Measurements from ENCODE around the gene DYNC1H1. TPM values are rescaled to one million over a fixed set of nuclear protein-coding genes. Genes with fewer than 3 reads are reported as not detected.

DYNC1H1 gene
- total RNA-seq, 2 experiments from 2014 or later, result 271 to 274 TPM

DNA sequence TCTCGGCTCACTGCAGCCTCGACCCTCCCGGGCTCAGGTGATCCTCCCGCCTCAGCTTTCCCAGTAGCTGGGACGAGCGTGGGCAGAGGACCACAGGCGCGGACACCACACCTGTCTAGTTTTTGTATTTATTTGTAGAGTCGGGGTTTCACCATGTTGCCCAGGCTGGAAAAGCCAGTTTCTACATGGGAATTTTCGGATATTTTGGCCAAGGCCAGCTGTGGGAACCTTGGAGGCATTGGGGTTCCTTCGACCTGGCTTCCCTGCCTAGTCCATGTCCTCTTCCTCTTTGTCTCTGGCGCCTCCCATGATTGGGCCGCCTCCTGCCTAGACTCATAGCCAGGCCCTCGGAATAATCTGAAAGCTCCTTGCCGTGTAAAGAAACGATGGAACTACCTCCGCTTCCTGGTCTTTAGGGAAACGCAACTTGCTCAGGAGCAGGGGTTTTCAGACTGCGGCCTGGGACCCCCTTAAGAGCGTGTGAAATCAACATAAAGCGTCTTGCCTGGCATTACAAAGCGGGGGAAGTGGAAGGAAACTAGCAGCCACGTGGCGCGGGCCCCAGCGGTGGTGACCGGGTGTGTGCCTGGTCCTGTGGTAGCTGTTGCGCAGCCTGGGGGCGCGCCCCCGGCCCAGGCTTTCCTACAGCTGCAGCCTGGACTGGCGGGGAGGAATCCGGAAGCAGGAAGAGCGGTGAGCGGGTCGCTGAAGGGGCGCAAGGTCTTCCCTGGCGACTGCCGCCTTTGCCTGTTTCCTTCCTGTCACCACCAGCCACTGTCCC lies 123.8 kb downstream of the DYNC1H1 start:
- ATAC-seq (peak; percentile 7), DNase-seq (peak; percentile 68)
- POLR2A ChIA-PET, result interaction anchor here (0.6 to 1.4 kb wide), 5 partner anchors 51 to 231 kb away, joined by 3 to 8 read pairs (median 3); partner anchors contain the start of gene WDR20
- Mint-ChIP-seq H3K4me3 (peak overlapping the region; percentile 94), H3K27me3 (ENCODE audit: low read depth) (no peaks in the 10 kb centered on the region), H3K27ac (peak overlapping the region; percentile 95), H3K4me1 (ENCODE audit: low read depth) (peaks cover 49% of the 10 kb centered on the region), H3K36me3 (ENCODE audit: low read depth) (peaks cover 34% of the 10 kb centered on the region), H3K9me3 (ENCODE audit: insufficient read depth) (no peaks in the 10 kb centered on the region)
- CTCF ChIA-PET, result interaction anchor here (0.6 to 2.4 kb wide), 6 partner anchors 8 to 226 kb away, joined by 3 to 9 read pairs (median 7); no protein-coding TSS in a partner anchor

DNA sequence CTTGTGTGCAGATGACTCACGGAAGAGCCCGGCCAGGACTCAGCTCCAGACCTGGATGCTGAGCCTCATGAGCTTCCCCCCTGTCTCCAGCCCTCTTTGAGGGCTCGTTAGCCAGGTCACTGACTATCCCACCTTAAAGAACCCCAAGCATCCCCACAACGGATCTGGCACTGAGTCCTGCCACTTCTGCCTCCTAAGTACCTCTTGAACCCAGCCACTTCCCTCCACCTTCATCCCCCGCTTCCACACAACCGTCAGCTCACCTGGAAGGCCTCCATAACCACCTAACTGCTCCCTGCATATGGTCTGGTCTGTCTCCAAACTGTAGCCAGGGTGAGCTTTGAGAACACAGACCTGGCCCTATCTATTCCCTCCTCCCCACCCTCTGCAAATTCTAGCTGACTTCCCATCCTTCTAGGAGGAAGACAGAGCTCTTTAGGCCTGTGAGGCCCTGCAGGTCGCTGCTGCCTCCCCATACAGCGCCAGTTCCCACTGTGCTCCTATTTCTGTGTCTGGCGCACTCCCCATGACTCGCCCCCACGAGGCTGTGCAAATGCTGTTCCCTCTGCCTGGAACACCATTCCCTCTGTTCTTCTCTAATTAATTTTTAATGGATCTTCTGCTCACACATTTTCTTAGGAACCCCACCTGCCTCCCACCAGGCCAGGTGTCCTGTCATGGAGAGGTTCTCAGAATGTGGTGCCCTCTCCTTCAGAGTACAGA lies 125.4 kb downstream of the DYNC1H1 start:
- ChIA-PET CTCF (interaction anchor here (1.9 to 2.4 kb wide), 2 partner anchors 9 to 225 kb away, joined by 7 read pairs; no protein-coding TSS in a partner anchor), POLR2A (interaction anchor here (0.9 kb wide), 1 partner anchor 13 kb away, joined by 3 read pairs; no protein-coding TSS in a partner anchor)
- H3K36me3 Mint-ChIP-seq (ENCODE audit: low read depth), result peaks cover 18% of the 10 kb centered on the region
- H3K27me3 Mint-ChIP-seq (ENCODE audit: low read depth), result no peaks in the 10 kb centered on the region
- ATAC-seq (no peak), DNase-seq (no peak)
- peak overlapping the region; percentile 55 for H3K4me3 Mint-ChIP-seq
- H3K9me3 Mint-ChIP-seq (ENCODE audit: insufficient read depth), result no peaks in the 10 kb centered on the region
- peaks cover 33% of the 10 kb centered on the region for H3K4me1 Mint-ChIP-seq (ENCODE audit: low read depth)
- H3K27ac Mint-ChIP-seq, result peak overlapping the region; percentile 71

DNA sequence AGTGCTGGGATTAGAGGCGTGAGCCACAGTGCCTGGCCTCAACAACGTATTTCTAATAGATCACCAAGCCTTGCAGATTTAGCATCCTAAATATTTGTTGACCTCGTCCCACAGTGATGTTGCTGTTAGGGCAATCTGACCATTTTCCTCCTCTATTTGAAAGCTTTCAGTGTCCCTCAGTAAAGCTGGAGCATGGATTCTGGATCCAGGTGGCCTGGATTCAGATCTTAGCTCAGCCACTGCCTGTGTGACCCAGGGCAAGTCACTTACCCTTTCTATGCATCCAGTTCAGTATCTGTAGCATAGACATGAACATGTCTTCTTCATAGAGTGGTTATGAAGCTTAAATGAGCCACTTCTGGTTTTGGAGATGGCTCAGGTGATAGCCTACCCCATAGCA lies 126.3 kb downstream of the DYNC1H1 start:
- Mint-ChIP-seq H3K27ac (no peak overlapping the region), H3K36me3 (ENCODE audit: low read depth) (peaks cover 9% of the 10 kb centered on the region), H3K9me3 (ENCODE audit: insufficient read depth) (no peaks in the 10 kb centered on the region), H3K4me1 (ENCODE audit: low read depth) (peaks cover 29% of the 10 kb centered on the region), H3K27me3 (ENCODE audit: low read depth) (no peaks in the 10 kb centered on the region), H3K4me3 (no peak overlapping the region)
- CTCF ChIA-PET, result interaction anchor here (0.9 kb wide), 1 partner anchor 130 kb away, joined by 3 read pairs; no protein-coding TSS in a partner anchor
- ATAC-seq (no peak), DNase-seq (no peak)
- POLR2A ChIA-PET, result interaction anchor here (0.6 kb wide), 1 partner anchor 234 kb away, joined by 3 read pairs; no protein-coding TSS in a partner anchor

DNA sequence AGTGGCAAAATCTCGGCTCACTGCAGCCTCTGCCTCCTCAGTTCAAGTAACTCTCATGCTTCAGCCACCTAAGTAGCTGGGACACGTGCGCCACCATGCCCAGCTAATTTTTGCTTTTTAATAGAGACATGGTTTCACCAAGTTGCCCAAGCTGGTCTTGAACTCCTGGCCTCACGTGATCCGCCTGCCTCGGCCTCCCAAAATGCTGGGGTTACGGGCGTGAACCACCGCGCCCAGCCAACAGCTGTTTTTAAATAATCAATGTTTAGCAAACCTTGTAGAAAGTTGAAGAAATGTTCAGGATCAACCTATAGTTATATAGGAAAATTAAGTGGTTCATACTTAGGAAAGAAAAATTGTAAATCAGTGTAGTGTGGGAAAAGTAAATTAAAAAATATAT lies 128.4 kb downstream of the DYNC1H1 start:
- Mint-ChIP-seq H3K36me3 (ENCODE audit: low read depth) (peaks cover 3% of the 10 kb centered on the region), H3K9me3 (ENCODE audit: insufficient read depth) (no peaks in the 10 kb centered on the region), H3K27ac (no peak overlapping the region), H3K27me3 (ENCODE audit: low read depth) (no peaks in the 10 kb centered on the region), H3K4me3 (no peak overlapping the region), H3K4me1 (ENCODE audit: low read depth) (peaks cover 32% of the 10 kb centered on the region)
- ChIA-PET CTCF (no interaction called here), POLR2A (no interaction called here)
- no peak for ATAC-seq
- DNase-seq, result no peak

DNA sequence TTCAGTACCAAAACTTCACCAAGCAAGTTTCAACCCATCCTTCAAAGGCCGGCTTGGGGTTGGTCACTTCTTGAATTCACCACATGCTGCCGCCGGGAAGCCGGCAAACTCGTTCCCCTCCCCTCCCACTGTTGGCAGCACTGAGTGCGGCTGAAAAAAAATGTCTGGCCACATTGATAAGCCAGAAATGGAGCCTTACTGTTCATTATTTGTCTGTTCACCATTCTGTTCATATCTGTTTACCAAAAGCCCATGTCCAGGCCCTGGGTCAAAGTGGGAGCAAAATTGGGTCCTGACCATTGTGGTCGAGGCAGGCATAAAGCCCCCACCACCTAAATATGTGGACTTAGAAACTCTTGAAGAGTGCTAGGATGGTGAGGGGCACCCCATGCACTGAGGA lies 129.7 kb downstream of the DYNC1H1 start:
- Mint-ChIP-seq H3K36me3 (ENCODE audit: low read depth) (peaks cover 3% of the 10 kb centered on the region), H3K4me3 (no peak overlapping the region), H3K9me3 (ENCODE audit: insufficient read depth) (no peaks in the 10 kb centered on the region), H3K27me3 (ENCODE audit: low read depth) (no peaks in the 10 kb centered on the region), H3K27ac (no peak overlapping the region), H3K4me1 (ENCODE audit: low read depth) (peaks cover 22% of the 10 kb centered on the region)
- ChIA-PET CTCF (no interaction called here), POLR2A (no interaction called here)
- ATAC-seq, result no peak
- DNase-seq, result no peak

DNA sequence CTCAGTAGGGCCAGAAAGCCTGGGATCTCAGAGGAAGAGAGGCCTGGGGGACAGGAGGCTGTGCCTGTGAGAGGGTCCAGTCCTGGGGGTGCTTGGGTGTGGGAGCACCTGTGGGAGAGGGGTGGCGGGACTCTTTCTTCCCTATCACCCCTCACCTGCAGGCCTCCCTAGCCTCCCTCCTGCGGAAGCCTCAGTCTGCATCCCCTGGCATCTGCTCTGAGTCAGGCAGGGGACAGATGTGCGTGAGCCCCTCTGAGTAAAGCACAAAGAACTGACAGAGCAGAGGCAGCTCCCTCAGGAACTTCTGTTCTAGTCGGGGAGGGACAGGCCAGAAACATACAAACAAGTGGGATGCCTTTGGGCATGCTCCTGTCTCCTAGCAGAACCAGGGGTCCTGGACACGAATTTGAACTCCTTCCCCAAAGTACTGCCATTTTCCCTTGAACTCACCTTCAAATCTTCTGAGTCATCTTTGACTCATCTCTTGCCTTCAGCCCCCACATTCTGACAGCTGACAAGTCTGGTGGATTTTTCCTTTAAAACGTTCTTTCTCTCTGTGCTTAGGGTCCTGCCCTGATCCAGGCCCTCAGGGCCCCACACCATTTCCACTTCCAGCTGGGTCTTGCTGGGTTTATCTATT lies 131.0 kb downstream of the DYNC1H1 start:
- ATAC-seq (no peak), DNase-seq (no peak)
- ChIA-PET POLR2A (interaction anchor here (1.0 kb wide), 1 partner anchor 75 kb away, joined by 4 read pairs; no protein-coding TSS in a partner anchor), CTCF (interaction anchor here (0.9 to 3.4 kb wide), 25 partner anchors 7 to 373 kb away, joined by 3 to 33 read pairs (median 5); partner anchors contain the start of gene MOK)
- no peaks in the 10 kb centered on the region for H3K27me3 Mint-ChIP-seq (ENCODE audit: low read depth)
- H3K9me3 Mint-ChIP-seq (ENCODE audit: insufficient read depth), result no peaks in the 10 kb centered on the region
- H3K4me1 Mint-ChIP-seq (ENCODE audit: low read depth), result peaks cover 9% of the 10 kb centered on the region
- H3K4me3 Mint-ChIP-seq, result no peak overlapping the region
- no peaks in the 10 kb centered on the region for H3K36me3 Mint-ChIP-seq (ENCODE audit: low read depth)
- no peak overlapping the region for H3K27ac Mint-ChIP-seq

DNA sequence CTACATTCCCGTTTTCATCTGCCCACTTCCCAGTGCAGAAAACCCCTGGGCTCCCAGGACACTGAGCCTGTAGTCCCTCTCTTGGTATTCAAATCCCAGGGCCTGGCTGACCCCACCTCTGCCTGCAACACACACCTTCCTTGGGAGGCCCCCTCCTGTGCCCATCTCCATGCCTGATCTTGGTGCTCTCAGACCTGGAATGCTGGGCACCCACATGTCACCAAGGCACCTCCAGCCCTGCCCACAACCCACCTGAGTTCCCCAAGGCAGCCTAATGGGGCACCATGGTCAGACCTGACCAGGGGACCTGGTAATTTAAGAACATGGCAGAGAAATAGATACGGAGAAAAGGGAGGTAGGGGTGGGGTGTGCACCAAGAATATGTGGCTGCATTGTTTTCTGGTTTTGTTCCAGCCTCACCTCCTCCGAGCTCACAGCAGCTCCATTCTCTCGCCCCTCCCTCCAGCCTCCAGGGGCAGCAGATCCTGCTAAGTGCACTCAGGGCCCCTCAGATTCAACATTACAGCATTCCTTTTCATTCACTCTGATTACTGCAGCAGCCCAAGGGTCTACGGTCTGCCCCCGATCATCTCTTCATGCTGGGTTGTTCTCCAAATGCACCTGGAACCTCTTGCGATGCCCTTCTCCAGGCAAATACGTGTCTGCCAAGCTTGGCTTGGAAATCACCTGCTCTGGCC lies 131.6 kb downstream of the DYNC1H1 start:
- DNase-seq, result no peak

DNA sequence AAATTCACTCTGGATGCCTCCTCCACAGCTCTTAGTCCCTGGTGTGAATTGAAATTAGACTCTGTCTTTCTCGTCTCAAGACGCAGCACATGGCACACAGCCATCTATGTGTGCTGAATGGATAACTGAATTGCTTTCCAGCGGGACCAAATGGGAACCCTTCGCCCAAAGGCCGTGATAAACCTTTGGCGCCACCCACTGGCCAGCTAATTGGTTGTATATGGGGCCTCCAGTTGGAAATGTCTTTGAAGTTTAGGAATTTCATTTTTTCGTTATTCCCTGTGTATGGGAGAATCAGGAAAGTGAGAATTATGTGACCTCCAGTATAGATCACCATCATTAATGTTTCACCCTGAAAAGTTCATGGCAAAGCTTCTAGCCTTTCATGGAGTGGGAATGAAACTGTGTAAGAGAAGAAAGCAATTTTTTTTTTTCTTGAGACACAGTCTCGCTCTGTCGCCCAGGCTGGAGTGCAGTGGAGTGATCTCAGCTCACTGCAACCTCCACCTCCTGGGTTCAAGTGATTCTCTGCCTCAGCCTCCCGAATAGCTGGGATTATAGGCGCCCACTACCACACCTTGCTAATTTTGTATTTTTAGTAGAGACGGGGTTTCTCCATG lies 132.3 kb downstream of the DYNC1H1 start:
- Mint-ChIP-seq H3K4me3 (no peak overlapping the region), H3K27ac (no peak overlapping the region), H3K9me3 (ENCODE audit: insufficient read depth) (no peaks in the 10 kb centered on the region), H3K36me3 (ENCODE audit: low read depth) (no peaks in the 10 kb centered on the region), H3K27me3 (ENCODE audit: low read depth) (no peaks in the 10 kb centered on the region), H3K4me1 (ENCODE audit: low read depth) (peaks cover 9% of the 10 kb centered on the region)
- ChIA-PET POLR2A (interaction anchor here (1.0 to 1.1 kb wide), 3 partner anchors 11 to 133 kb away, joined by 3 to 4 read pairs (median 3); partner anchors contain the start of gene DYNC1H1), CTCF (interaction anchor here (0.6 to 3.4 kb wide), 46 partner anchors 9 to 390 kb away, joined by 3 to 33 read pairs (median 4); partner anchors contain the start of gene MOK)
- ATAC-seq (peak; percentile 82), DNase-seq (peak; percentile 74)

More for the DNA sequence above, 131.6 kb downstream of the DYNC1H1 start:
- Mint-ChIP-seq H3K4me1 (ENCODE audit: low read depth) (peaks cover 9% of the 10 kb centered on the region), H3K4me3 (no peak overlapping the region), H3K36me3 (ENCODE audit: low read depth) (no peaks in the 10 kb centered on the region), H3K27me3 (ENCODE audit: low read depth) (no peaks in the 10 kb centered on the region), H3K27ac (no peak overlapping the region), H3K9me3 (ENCODE audit: insufficient read depth) (no peaks in the 10 kb centered on the region)
- POLR2A ChIA-PET, result interaction anchor here (1.0 to 1.1 kb wide), 2 partner anchors 11 to 76 kb away, joined by 3 to 4 read pairs; no protein-coding TSS in a partner anchor
- peak; percentile 27 for ATAC-seq
- CTCF ChIA-PET, result interaction anchor here (0.6 to 3.4 kb wide), 44 partner anchors 8 to 390 kb away, joined by 3 to 33 read pairs (median 4); partner anchors contain the start of gene MOK

DNA sequence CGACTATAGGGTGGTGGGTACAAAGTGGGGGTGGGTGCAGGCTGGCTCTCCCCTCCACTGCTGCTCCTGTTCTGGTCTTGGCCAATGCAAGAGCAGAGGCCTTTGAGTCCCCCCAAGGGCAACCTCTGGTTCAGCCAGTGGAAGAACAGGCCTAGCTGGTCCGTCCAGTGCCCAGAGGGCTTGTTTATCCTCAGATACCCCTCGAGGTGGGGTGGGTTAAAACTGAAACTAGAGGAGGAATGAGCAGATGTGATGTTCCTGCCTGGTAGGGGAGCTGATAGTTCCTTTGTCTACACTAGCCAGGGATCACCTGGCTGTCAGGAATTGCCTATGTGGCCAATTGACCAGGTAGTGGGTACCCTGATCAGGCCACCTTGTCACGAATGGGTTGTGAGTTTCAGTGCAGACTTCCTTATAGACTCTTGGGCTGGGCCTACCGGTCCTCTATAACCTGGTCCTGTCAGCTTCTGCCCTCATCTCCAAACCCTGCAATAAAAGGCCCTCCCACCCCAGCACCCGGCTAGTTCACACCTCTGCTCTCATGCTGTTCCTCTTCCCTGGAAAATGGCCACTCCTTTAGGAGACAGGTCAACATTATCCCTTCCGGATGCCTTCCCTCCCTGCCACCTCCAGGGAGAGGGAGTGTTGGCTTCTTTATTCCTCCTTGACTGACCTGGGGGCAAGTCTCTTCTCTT lies 133.2 kb downstream of the DYNC1H1 start:
- DNase-seq (no peak), ATAC-seq (no peak)
- H3K9me3 Mint-ChIP-seq (ENCODE audit: insufficient read depth), result no peaks in the 10 kb centered on the region
- no peak overlapping the region for H3K27ac Mint-ChIP-seq
- POLR2A ChIA-PET, result interaction anchor here (1.1 kb wide), 1 partner anchor 134 kb away, joined by 3 read pairs; the partner anchor contains the start of gene DYNC1H1
- no peak overlapping the region for H3K4me3 Mint-ChIP-seq
- H3K27me3 Mint-ChIP-seq (ENCODE audit: low read depth), result no peaks in the 10 kb centered on the region
- CTCF ChIA-PET, result interaction anchor here (1.0 to 3.4 kb wide), 12 partner anchors 8 to 390 kb away, joined by 3 to 33 read pairs (median 6); partner anchors contain the start of gene MOK
- no peaks in the 10 kb centered on the region for H3K36me3 Mint-ChIP-seq (ENCODE audit: low read depth)
- peaks cover 9% of the 10 kb centered on the region for H3K4me1 Mint-ChIP-seq (ENCODE audit: low read depth)

DNA sequence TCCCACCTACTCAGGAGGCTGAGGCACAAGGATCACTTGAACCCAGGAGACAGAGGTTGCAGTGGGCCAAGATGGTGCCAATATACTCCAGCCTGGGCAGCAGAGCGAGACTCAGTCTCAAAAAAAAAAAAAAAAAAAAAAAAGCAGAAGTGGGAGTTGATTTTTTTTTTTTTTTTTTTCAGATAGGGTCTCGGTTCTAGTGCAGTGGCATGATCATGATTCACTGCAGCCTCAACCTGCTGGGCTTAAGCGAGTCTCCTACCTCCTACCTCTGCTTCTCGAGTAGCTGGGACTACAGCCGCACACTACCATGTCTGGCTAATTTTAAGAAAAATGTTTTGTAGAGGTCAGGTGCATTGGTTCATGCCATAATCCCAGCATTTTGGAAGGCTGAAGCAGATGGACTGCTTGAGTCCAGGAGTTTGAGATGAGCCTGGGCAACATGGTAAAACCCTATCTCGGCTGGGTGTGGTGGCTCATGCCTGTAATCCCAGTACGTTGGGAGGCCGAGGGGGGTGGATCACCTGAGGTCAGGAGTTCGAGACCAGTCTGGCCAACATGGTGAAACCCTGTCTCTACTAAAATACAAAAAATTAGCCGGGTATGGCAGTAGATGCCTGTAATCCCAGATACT lies 138.8 kb downstream of the DYNC1H1 start:
- Mint-ChIP-seq H3K4me1 (ENCODE audit: low read depth) (no peaks in the 10 kb centered on the region), H3K27me3 (ENCODE audit: low read depth) (peaks cover 4% of the 10 kb centered on the region), H3K36me3 (ENCODE audit: low read depth) (no peaks in the 10 kb centered on the region), H3K4me3 (no peak overlapping the region), H3K9me3 (ENCODE audit: insufficient read depth) (no peaks in the 10 kb centered on the region), H3K27ac (no peak overlapping the region)
- POLR2A ChIA-PET, result no interaction called here
- ATAC-seq (no peak), DNase-seq (no peak)
- CTCF ChIA-PET, result no interaction called here

All from activated CD8-positive, alpha-beta T cell treated with anti-CD3 and anti-CD28 coated beads, Interleukin-2, amount 10 ng/mL, durations not matched to agents 7 days and 5 days (primary cell).